Lung (tissue), 10 donors: ENCODE data around the gene PDE4DIP. TPM values are rescaled to one million over a fixed set of nuclear protein-coding genes. Genes with fewer than 3 reads are reported as not detected.
A peak's percentile ranks its signal among the peaks of the same experiment; 100 is the strongest.
"Not testable (repeated sequence)": the region's sequence is repeated elsewhere in the genome, so short reads cannot be mapped to it uniquely, and the experiment has no call there.

ENCODE experiments used
- ATAC-seq: fragments of 200-7000 bp; cut with Tn5 transposase; one replicate; pipeline ENCODE4 v1.9.1; 2020; ENCODE audit warnings: moderate number of reproducible peaks; ENCODE audit not compliant: insufficient read depth, low FRiP score
- DNase-seq, 3 donors: peaks; one replicate each; pipeline ENCODE4 v3.0.0-alpha.2; 2013 to 2017
- H3K27ac ChIP-seq, 2 donors: one replicate each; pipeline ENCODE4 v1.5.1; 2013; ENCODE audit warnings: mild to moderate bottlenecking in 2 of 2, moderate library complexity in 2 of 2, control low read depth in 1 of 2, inconsistent platforms in 1 of 2, low read depth in 1 of 2, low read length in 1 of 2
- H3K27me3 ChIP-seq, 3 donors: one replicate each; pipeline ENCODE4 v1.5.1; 2013; ENCODE audit warnings: low read length in 2 of 3; ENCODE audit not compliant: control insufficient read depth in 3 of 3, insufficient read depth in 3 of 3
- H3K36me3 ChIP-seq, 4 donors: one replicate each; pipeline ENCODE4 v1.5.1; 2013; ENCODE audit warnings: low read length in 4 of 4, mild to moderate bottlenecking in 1 of 4, moderate library complexity in 1 of 4; ENCODE audit not compliant: control insufficient read depth in 4 of 4, insufficient read depth in 4 of 4
- H3K4me1 ChIP-seq, 5 donors: one replicate each; pipeline ENCODE4 v1.5.1; 2013; ENCODE audit warnings: low read length in 5 of 5, mild to moderate bottlenecking in 2 of 5, moderate library complexity in 1 of 5; ENCODE audit not compliant: control insufficient read depth in 5 of 5, insufficient read depth in 5 of 5
- H3K4me3 ChIP-seq: one replicate; pipeline ENCODE4 v1.5.1; 2013; ENCODE audit warnings: mild to moderate bottlenecking, control low read depth, moderate library complexity
- H3K9ac ChIP-seq, 2 donors: one replicate each; pipeline ENCODE4 v1.5.1; 2013; ENCODE audit warnings: low read length in 2 of 2, control low read depth in 1 of 2; ENCODE audit not compliant: insufficient read depth in 1 of 2
- H3K9me3 ChIP-seq, 4 donors: one replicate each; pipeline ENCODE4 v1.5.1; 2013; ENCODE audit warnings: low read length in 3 of 4, mild to moderate bottlenecking in 1 of 4, moderate library complexity in 1 of 4; ENCODE audit not compliant: control insufficient read depth in 4 of 4, insufficient read depth in 3 of 4
- WGBS, 2 donors: extraction: QIAGEN DNeasy Blood & Tissue Kit; methylation state at CpG; one replicate each; pipeline ENCODE4 v1.1.7; 2013; 5-methylcytosine and 5-hydroxymethylcytosine counted together
- polyA plus RNA-seq, 2 donors: library from polyadenylated mRNA; stranded (reverse); fragments of 200-250 nt; gene quantifications; one replicate each; pipeline ENCODE4 v1.2.1, GENCODE V29; 2013
- total RNA-seq, 2 donors: library from RNA; depleted of rRNA in 1 of 2; stranded (reverse); fragments of >200 nt in 1 of 2; gene quantifications; one replicate each; pipeline ENCODE4 v1.2.1, GENCODE V29; 2014 to 2021
- donor health status: Bipolar disorder and iron deficiency.
- donor health status: healthy.
- donor health status: DM: yes; HTN: yes; CAD: no.

PDE4DIP gene
- total and polyA plus RNA-seq, 4 donors = 32.5 to 146 (median 65.0) TPM

- not testable (repeated sequence) for H3K9me3 ChIP-seq, H3K27me3 ChIP-seq, H3K27ac ChIP-seq, ATAC-seq, H3K36me3 ChIP-seq, H3K4me3 ChIP-seq, H3K4me1 ChIP-seq, H3K9ac ChIP-seq, DNase-seq
- WGBS, 2 donors = no CpG with 5 or more reads among the region's 3 CpGs
These were observed 14.9 kb upstream of the PDE4DIP start for GRCh38 chr1:148829365-148829764.

- H3K4me1 ChIP-seq, H3K9ac ChIP-seq, ATAC-seq, H3K27me3 ChIP-seq, DNase-seq, H3K4me3 ChIP-seq, H3K36me3 ChIP-seq, H3K27ac ChIP-seq, H3K9me3 ChIP-seq: not testable (repeated sequence)
- WGBS, 2 donors = 64% methylated on average over 1 of the region's 1 CpG; no CpG with 5 or more reads in 1 of the 2 donors
These were observed 3.0 kb upstream of the PDE4DIP start for GRCh38 chr1:148841262-148841661.

- ATAC-seq = peak; percentile 35
- not testable (repeated sequence) for H3K9me3 ChIP-seq, H3K27me3 ChIP-seq, H3K4me3 ChIP-seq, H3K4me1 ChIP-seq, H3K9ac ChIP-seq, H3K36me3 ChIP-seq, DNase-seq, H3K27ac ChIP-seq
- WGBS, 2 donors = no CpG with 5 or more reads among the region's 14 CpGs
These were observed 423 bp downstream of the PDE4DIP start for GRCh38 chr1:148844651-148845050.

GRCh38 chr1:148845068-148845467 lies 840 bp downstream of the PDE4DIP start:
- H3K27me3 ChIP-seq, H3K4me1 ChIP-seq, H3K27ac ChIP-seq, DNase-seq, H3K9ac ChIP-seq, ATAC-seq, H3K9me3 ChIP-seq, H3K4me3 ChIP-seq, H3K36me3 ChIP-seq: not testable (repeated sequence)
- WGBS, 2 donors = no CpG with 5 or more reads among the region's 4 CpGs

GRCh38 chr1:148850347-148850746 lies 6.1 kb downstream of the PDE4DIP start:
- H3K4me1 ChIP-seq, H3K9me3 ChIP-seq, DNase-seq, H3K36me3 ChIP-seq, H3K27ac ChIP-seq, ATAC-seq, H3K9ac ChIP-seq, H3K27me3 ChIP-seq, H3K4me3 ChIP-seq: not testable (repeated sequence)
- no CpG with 5 or more reads among the region's 2 CpGs for WGBS, 2 donors

GRCh38 chr1:148850840-148851239 lies 6.6 kb downstream of the PDE4DIP start:
- not testable (repeated sequence) for H3K4me3 ChIP-seq, H3K36me3 ChIP-seq, H3K4me1 ChIP-seq, H3K27ac ChIP-seq, DNase-seq, H3K27me3 ChIP-seq, H3K9me3 ChIP-seq, ATAC-seq, H3K9ac ChIP-seq

GRCh38 chr1:148851684-148852083 lies 7.5 kb downstream of the PDE4DIP start:
- not testable (repeated sequence) for H3K27ac ChIP-seq, ATAC-seq, DNase-seq, H3K27me3 ChIP-seq, H3K36me3 ChIP-seq, H3K9me3 ChIP-seq, H3K4me3 ChIP-seq, H3K9ac ChIP-seq, H3K4me1 ChIP-seq
- WGBS, 2 donors = no CpG with 5 or more reads among the region's 2 CpGs

GRCh38 chr1:148853363-148853762 lies 9.1 kb downstream of the PDE4DIP start:
- not testable (repeated sequence) for H3K9me3 ChIP-seq, ATAC-seq, H3K27me3 ChIP-seq, H3K27ac ChIP-seq, DNase-seq, H3K4me3 ChIP-seq, H3K36me3 ChIP-seq, H3K9ac ChIP-seq, H3K4me1 ChIP-seq
- WGBS, 2 donors = no CpG with 5 or more reads among the region's 5 CpGs

GRCh38 chr1:148854063-148854462 lies 9.8 kb downstream of the PDE4DIP start:
- ATAC-seq, DNase-seq, H3K9ac ChIP-seq, H3K9me3 ChIP-seq, H3K4me3 ChIP-seq, H3K4me1 ChIP-seq, H3K27ac ChIP-seq, H3K27me3 ChIP-seq, H3K36me3 ChIP-seq: not testable (repeated sequence)
- WGBS, 2 donors = no CpG with 5 or more reads among the region's 6 CpGs
